Jurkat, Clone E6-1 (cell line): Measurements from ENCODE around the gene TRPM4. TPM values are rescaled to one million over a fixed set of nuclear protein-coding genes. Genes with fewer than 3 reads are reported as not detected.
A peak's percentile ranks its signal among the peaks of the same experiment; 100 is the strongest.
"Not testable (repeated sequence)": the region's sequence is repeated elsewhere in the genome, so short reads cannot be mapped to it uniquely, and the experiment has no call there.

Source experiments
- DNase-seq: peaks from one replicate; pipeline ENCODE4 v3.0.0-alpha.2; 2011; ENCODE audit warnings: low read depth, low spot score
- H3K4me3 ChIP-seq: 2 replicates; pipeline ENCODE4 v1.5.1; 2011; ENCODE audit warnings: mild to moderate bottlenecking, low read length, control low read depth, moderate library complexity
- polyA plus RNA-seq: library from polyadenylated mRNA; unstranded; fragments of >200 nt; gene quantifications from one replicate; pipeline ENCODE4 v1.2.1, GENCODE V29; 2012; ENCODE audit warnings: missing spikeins; ENCODE audit not compliant: insufficient read length, insufficient read depth

Gene TRPM4
- 7.2 TPM for polyA plus RNA-seq

GRCh38 chr19:49157445-49158224, at the start of gene TRPM4:
TSS of gene TRPM4 (plus strand) at chr19:49157792. CDS start at chr19:49157867, 75 bp downstream.
- H3K4me3 ChIP-seq = peak within 1 kb of the TSS; percentile 54

GRCh38 chr19:49109051-49109450, 48.5 kb upstream of the TRPM4 start:
- no peak overlapping the region for H3K4me3 ChIP-seq
- DNase-seq = no peak

More at GRCh38 chr19:49157445-49158224, at the start of gene TRPM4:
- DNase-seq = peak; percentile 30

GRCh38 chr19:49109569-49110233, 47.9 kb upstream of the TRPM4 start:
- DNase-seq = no peak
- H3K4me3 ChIP-seq = no peak overlapping the region

GRCh38 chr19:49110567-49110966, 47.0 kb upstream of the TRPM4 start:
- DNase-seq = no peak
- H3K4me3 ChIP-seq = no peak overlapping the region

GRCh38 chr19:49111218-49111998, 46.2 kb upstream of the TRPM4 start:
- DNase-seq = no peak
- H3K4me3 ChIP-seq = no peak overlapping the region

DNA sequence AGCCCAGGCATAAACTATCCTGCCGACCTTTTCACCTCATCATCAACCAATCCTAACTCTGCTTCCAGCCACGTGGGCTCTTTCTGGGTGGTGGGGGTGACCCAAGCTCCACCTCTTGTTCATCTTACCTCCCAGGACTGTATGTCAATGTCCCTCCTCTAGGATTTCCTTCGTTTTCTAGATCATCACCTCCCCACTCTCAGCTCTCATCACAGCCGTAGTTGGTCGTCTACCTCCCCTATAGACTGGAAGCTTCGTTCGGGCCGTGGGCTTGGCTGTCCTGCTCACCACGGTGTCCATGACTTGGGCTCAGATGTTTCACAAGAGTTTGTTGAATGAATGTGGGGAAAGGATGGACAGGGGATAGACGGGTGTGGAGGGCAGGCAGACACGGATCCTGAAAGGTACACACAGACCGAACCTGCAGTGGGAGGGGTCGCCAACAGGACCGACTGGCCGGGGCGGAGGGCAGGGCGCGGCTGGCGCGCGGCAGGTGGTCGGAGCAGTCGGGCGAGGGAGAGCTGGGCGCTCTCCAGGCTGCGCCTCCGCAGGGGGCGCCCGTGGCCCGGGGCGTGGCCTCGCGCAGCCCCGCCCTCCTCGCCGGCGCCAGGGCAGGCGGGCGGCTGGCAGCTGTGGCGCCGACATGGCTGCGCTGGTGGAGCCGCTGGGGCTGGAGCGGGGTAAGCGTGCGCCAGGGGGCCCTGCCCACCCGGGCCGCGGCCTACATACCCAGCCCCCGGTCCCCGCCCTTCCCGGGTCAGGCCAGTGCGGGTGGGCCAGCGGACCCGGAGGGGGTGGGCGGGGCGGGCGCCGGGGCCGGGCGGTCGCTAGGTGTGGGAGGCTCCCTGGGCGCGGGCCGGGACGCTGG, 43.6 kb upstream of the TRPM4 start, which contains the start of gene LIN7B:
Gene LIN7B (plus strand): TSS at position 609 of the 868 bp plus-strand sequence. CDS start 35 bp downstream, at position 644.
- peak; percentile 50 for DNase-seq
- H3K4me3 ChIP-seq = peak within 1 kb of the TSS; percentile 65

GRCh38 chr19:49114630-49115363, 42.8 kb upstream of the TRPM4 start:
- peak overlapping the region; percentile 65 for H3K4me3 ChIP-seq
- DNase-seq = no peak

DNA sequence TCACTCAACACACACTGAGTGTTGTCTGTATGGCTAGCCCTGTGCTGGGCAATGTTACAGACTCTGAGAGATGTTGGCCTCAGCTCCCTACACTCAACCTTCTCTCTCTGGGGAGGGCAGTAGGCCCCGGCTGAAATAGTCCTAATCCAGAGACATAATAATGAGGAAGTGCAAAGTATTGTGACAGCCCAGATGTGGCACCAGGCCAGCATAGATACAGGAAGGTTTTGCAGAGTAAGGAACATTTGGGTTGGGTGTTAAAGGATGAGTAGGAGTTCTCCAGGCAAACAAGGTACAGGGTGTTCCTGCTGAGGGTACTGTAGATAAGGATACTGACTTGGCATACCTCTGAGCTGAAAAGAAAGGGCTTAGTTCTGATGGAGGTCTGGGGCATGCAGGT, 41.0 kb upstream of the TRPM4 start:
- no peak for DNase-seq
- no peak overlapping the region for H3K4me3 ChIP-seq

DNA sequence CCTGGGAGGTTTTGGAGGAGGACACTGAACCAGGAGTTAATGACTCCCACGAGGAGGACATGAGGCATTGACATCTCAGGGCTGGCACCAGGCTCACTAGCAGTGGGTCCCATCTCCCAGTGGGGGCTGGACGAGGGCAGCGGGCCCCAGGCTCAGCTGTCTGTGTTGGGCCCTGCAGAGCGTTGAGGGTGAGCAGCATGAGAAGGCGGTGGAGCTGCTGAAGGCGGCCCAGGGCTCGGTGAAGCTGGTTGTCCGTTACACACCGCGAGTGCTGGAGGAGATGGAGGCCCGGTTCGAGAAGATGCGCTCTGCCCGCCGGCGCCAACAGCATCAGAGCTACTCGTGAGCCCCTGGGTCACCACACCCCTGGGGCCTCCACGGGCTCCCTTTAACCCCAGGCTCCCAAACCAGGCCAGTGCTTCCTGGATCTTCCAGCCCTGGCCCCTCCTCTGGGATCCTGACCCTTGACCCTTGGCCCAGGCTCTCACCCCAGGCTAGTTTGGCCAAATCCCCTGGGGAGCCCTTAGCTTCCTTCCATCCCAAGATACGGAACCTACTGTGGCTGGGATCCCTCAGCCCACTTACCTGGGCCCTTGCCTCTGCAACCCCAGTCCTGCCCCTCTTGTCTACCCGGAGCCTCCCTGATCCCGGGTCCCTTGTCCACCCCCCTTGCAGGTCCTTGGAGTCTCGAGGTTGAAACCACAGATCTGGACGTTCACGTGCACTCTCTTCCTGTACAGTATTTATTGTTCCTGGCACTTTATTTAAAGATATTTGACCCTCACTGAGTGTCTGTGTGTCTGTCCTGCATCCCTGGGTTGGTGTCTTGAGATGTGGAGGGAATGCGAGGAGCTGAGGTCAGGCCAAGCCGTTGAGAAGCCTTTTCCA, 39.7 kb upstream of the TRPM4 start:
- DNase-seq = no peak
- H3K4me3 ChIP-seq = peak overlapping the region; percentile 72

DNA sequence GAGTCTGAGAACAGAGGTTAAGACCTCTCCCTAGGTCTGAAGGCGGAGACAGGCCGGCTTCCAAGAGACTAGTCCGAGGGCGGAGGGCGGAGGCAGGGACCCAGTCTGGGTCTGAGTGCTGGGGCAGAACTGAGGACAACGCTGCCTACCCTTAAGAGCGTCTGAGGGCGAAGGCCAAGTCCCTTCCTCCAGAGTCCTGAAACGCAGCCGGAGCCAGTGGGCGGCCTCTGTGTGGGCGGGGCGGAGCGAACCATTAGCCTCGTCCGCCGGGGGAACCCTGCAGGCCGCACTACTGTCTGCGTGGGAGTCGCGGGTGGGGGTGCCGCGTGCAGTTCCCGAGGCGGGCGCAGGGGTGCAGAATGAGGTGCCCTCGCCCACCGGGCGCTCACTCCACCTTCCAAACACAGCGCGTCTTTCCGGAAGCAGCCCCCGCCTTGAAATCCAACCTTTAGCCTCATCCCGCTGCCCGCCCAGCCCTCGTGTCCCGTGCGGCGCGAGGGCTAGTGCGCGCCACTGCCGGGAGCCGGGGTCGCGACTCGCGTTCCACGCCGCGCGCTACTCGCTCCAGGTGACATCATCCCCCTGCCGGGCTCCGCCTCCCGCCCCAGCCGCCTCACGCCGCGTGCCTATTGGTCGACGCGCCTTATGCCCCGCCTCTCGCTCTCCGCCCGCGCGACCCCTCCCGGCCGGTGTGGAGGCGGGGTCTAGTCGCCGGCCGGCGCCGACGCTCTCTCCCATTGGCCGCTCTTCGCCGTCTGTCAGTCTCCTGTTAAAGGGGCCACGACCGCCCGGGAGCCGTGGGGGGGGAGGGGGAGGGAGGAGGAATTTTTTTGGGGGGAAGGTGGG, 38.8 kb upstream of the TRPM4 start, which contains the start of gene C19orf73:
Gene C19orf73 (minus strand): TSS at position 579 of the 846 bp plus-strand sequence. CDS start 121 bp downstream, at position 458.
- peak; percentile 91 for DNase-seq
- peak within 1 kb of the TSS; percentile 72 for H3K4me3 ChIP-seq

DNA sequence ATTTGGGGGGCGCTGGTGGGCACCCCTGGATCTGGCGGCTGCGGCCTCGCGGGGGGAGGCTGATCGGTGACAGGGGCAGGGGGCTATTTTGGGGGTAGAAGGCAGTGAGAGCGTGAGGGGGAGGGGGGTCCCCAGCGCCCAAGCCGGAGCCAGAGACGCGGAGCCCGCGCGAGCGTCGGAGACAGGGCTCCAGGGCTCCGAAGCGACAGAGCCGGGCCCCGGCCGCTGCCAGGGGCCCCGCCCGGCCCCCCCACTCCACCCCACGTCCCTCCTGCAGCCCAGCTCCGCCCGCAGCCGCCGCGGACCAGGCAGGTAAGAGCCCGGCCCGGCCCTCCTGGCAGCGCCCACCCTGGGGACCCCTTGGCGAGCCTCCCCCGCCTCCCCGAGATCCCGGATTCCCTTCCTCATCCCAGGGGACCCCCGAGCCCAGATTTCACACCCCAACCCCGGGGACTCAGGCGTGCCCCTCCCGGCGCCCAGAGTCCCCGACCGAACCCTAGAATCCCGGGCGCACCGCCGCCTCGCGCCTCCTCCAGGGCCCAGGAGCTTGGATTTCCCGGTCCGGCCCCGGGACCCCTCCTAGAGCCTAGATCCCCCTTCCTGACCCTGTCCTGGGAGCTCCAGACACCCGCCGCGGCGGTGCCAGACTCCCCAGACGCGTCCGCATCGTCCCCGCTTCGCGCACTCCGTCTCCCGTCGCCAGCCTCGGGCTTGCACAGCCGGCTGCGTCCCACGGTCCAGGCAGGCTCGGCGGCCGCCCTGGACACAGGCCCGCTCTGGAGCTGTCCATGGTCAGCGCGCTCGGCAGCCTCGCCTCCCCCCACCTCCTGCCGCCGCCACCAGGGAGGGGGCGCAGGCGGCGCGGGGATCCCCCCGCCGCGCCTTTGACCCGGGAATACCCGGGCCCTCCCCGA, 37.9 kb upstream of the TRPM4 start, which contains the start of gene PPFIA3:
Gene PPFIA3 (plus strand): TSS at position 134 of the 914 bp plus-strand sequence. CDS start 8,330 bp downstream, outside the sequence.
- peak within 1 kb of the TSS; percentile 72 for H3K4me3 ChIP-seq
- no peak for DNase-seq

- H3K4me3 ChIP-seq = no peak overlapping the region; the same call in 1 of the 2 replicates
- DNase-seq = no peak
Observed at GRCh38 chr19:49120325-49120683, 37.3 kb upstream of the TRPM4 start.

- H3K4me3 ChIP-seq = no peak overlapping the region
- DNase-seq = no peak
Observed at GRCh38 chr19:49120868-49121267, 36.7 kb upstream of the TRPM4 start.

- DNase-seq, H3K4me3 ChIP-seq: not testable (repeated sequence)
Observed at GRCh38 chr19:49121841-49122240, 35.8 kb upstream of the TRPM4 start.

DNA sequence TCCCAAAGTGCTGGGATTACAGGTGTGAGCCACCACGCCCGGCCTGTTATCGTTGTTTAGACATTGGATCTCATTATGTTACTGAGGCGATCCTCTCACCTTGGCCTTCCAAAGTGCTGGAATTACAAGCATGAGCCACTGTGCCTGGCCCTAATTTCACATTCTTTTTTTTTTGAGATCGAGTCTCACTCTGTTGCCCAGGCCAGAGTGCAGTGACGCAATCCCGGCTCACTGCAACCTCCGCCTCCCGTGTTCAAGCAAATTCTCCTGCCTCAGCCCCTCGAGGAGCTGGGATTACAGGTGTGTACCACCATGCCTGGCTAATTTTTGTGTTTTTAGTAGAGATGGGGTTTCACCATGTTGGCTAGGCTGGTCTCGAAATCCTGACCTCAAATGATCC, 34.3 kb upstream of the TRPM4 start:
- DNase-seq = not testable (repeated sequence)

More for the DNA sequence above, 34.3 kb upstream of the TRPM4 start:
- not testable (repeated sequence) for H3K4me3 ChIP-seq
